HEK293T (cell line): ENCODE measurements around the gene GAP43.

Source experiments
- ELF4 ChIP-seq: fragments of 450-650 bp; IDR thresholded peaks from 2 replicates; pipeline ENCODE4 v1.6.1; 2017; ENCODE audit warnings: antibody characterized with exemption
- FOXA1 ChIP-seq: fragments of 450-650 bp; IDR thresholded peaks from 2 replicates; pipeline ENCODE4 v1.6.1; 2016; ENCODE audit warnings: mild to moderate bottlenecking
- FOXK2 ChIP-seq: fragments of 450-650 bp; IDR thresholded peaks from 2 replicates; pipeline ENCODE4 v1.6.1; 2016; ENCODE audit warnings: mild to moderate bottlenecking
- FOXM1 ChIP-seq: fragments of 450-650 bp; IDR thresholded peaks from 2 replicates; pipeline ENCODE4 v1.6.1; 2017; ENCODE audit warnings: mild to moderate bottlenecking, borderline replicate concordance
- HDGF ChIP-seq: fragments of 450-650 bp; IDR thresholded peaks from 2 replicates; pipeline ENCODE4 v1.6.1; 2017; ENCODE audit warnings: antibody characterized with exemption, borderline replicate concordance
- L3MBTL2 ChIP-seq: fragments of 450-650 bp; conservative IDR thresholded peaks from 2 replicates; pipeline ENCODE4 v1.6.1; 2016; ENCODE audit warnings: mild to moderate bottlenecking
- NFRKB ChIP-seq: fragments of 450-650 bp; IDR thresholded peaks from 2 replicates; pipeline ENCODE4 v1.6.1; 2016; ENCODE audit warnings: mild to moderate bottlenecking, moderate library complexity
- SP1 ChIP-seq: fragments of 450-650 bp; IDR thresholded peaks from 2 replicates; pipeline ENCODE4 v1.6.1; 2017
- TF ChIP-seq, protein P1 (sequence below): fragments of 450-650 bp; IDR thresholded peaks from 2 replicates; pipeline ENCODE4 v1.6.1; 2016

GRCh38 chr3:115727135-115727534, 103.8 kb downstream of the GAP43 start:
- TF ChIP-seq NFRKB (no peak), ELF4 (no peak), SP1 (no peak), HDGF (no peak), FOXA1 (no peak), FOXK2 (no peak), L3MBTL2 (no peak), FOXM1 (no peak)
- TF ChIP-seq, protein P1, sequence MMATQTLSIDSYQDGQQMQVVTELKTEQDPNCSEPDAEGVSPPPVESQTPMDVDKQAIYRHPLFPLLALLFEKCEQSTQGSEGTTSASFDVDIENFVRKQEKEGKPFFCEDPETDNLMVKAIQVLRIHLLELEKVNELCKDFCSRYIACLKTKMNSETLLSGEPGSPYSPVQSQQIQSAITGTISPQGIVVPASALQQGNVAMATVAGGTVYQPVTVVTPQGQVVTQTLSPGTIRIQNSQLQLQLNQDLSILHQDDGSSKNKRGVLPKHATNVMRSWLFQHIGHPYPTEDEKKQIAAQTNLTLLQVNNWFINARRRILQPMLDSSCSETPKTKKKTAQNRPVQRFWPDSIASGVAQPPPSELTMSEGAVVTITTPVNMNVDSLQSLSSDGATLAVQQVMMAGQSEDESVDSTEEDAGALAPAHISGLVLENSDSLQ: no peak
